GM21447 (cell line): Measurements from ENCODE around the gene MEN1.

Experiments used
- ATAC-seq: cut with Tn5 transposase; IDR thresholded peaks from one replicate; pipeline ENCODE4 v1.9.1; 2021; ENCODE audit not compliant: unreplicated experiment

MEN1 gene

GRCh38 chr11:64810271-64810890, at the start of gene MEN1:
MEN1 (minus strand) TSS chr11:64810551; CDS start chr11:64810109, 442 bp downstream.
- ATAC-seq = peak; percentile 50

GRCh38 chr11:64859542-64860414, 49.4 kb upstream of the MEN1 start:
- ATAC-seq = peak; percentile 67

- peak; percentile 22 for ATAC-seq
Measured at GRCh38 chr11:64858467-64859263, 48.3 kb upstream of the MEN1 start.

GRCh38 chr11:64857485-64857884, 47.1 kb upstream of the MEN1 start:
- ATAC-seq = no peak

GRCh38 chr11:64856382-64857227, 46.3 kb upstream of the MEN1 start:
- no peak for ATAC-seq

GRCh38 chr11:64855596-64856304, 45.4 kb upstream of the MEN1 start:
- ATAC-seq = no peak

- ATAC-seq = no peak
Measured at GRCh38 chr11:64854534-64855502, 44.5 kb upstream of the MEN1 start.

GRCh38 chr11:64854157-64854533, 43.8 kb upstream of the MEN1 start:
- ATAC-seq = no peak

- no peak for ATAC-seq
Measured at GRCh38 chr11:64853709-64854108, 43.4 kb upstream of the MEN1 start.

- ATAC-seq = no peak
Measured at GRCh38 chr11:64852804-64853509, 42.6 kb upstream of the MEN1 start.

- peak; percentile 11 for ATAC-seq
Measured at GRCh38 chr11:64851831-64852351, 41.5 kb upstream of the MEN1 start.

GRCh38 chr11:64850979-64851567, 40.7 kb upstream of the MEN1 start:
- peak; percentile 64 for ATAC-seq

- ATAC-seq = no peak
Measured at GRCh38 chr11:64849598-64850356, 39.4 kb upstream of the MEN1 start.

- ATAC-seq = no peak
Measured at GRCh38 chr11:64848826-64849597, 38.7 kb upstream of the MEN1 start.

- ATAC-seq = no peak
Measured at GRCh38 chr11:64848214-64848825, 38.0 kb upstream of the MEN1 start.
